B cell (primary cell): ENCODE results near the gene NTN5. TPM values are rescaled to one million over a fixed set of nuclear protein-coding genes. Genes with fewer than 3 reads are reported as not detected.
A peak's percentile ranks its signal among the peaks of the same experiment; 100 is the strongest.

Source experiments
- ATAC-seq: fragments of 200-7000 bp; cut with Tn5 transposase; one replicate; pipeline ENCODE4 v1.10.0; 2021; ENCODE audit warnings: low read depth, mild to moderate bottlenecking, moderate number of reproducible peaks, moderate library complexity
- CTCF ChIA-PET: fragments of 350-600 bp; sonication (Branson Sonifier 250); formaldehyde crosslinking; loops from one replicate; lab custom pipeline; 2021; ENCODE audit warnings: antibody characterized with exemption, inconsistent platforms; lab: Charles Lee
- POLR2A ChIA-PET: fragments of 350-600 bp; sonication (Branson Sonifier 250); formaldehyde crosslinking; loops from one replicate; lab custom pipeline; 2021; ENCODE audit warnings: antibody characterized with exemption; lab: Charles Lee
- DNase-seq: peaks from one replicate; pipeline ENCODE4 v3.0.0; 2013
- H2AFZ ChIP-seq: 2 replicates; pipeline ENCODE4 v1.6.1; 2012; ENCODE audit warnings: mild to moderate bottlenecking, low read depth, low read length; ENCODE audit not compliant: insufficient read depth, poor library complexity, severe bottlenecking
- H3K27ac ChIP-seq, 2 donors: 1 replicate in 1 of 2; 2 replicates in 1 of 2; pipeline ENCODE4 v1.5.1; 2012 to 2013; ENCODE audit warnings: low read length in 2 of 2, mild to moderate bottlenecking in 2 of 2, moderate library complexity in 1 of 2
- H3K27me3 ChIP-seq, 4 experiments: fragments of 200-600 bp in 1 of 4; sonication (generic) in 1 of 4; replicated peaks in 1 of 4; 1 replicate in 2 of 4; 2 replicates in 2 of 4; pipeline versions ENCODE4 v1.6.1 to v1.7.0; 2013 to 2016; ENCODE audit warnings: low read length in 3 of 4, mild to moderate bottlenecking in 2 of 4, mixed read lengths in 1 of 4, moderate library complexity in 1 of 4; ENCODE audit not compliant: insufficient read depth in 4 of 4, control insufficient read depth in 3 of 4; ENCODE audit errors: control extremely low read depth in 1 of 4
- H3K36me3 ChIP-seq, 2 experiments: replicated peaks in 1 of 2; 1 replicate in 1 of 2; 2 replicates in 1 of 2; pipeline versions ENCODE4 v1.6.1 to v1.7.1; 2013; ENCODE audit warnings: low read length in 1 of 2; ENCODE audit not compliant: insufficient read depth in 2 of 2, control insufficient read depth in 1 of 2; ENCODE audit errors: control extremely low read depth in 1 of 2, extremely low read depth in 1 of 2
- H3K4me1 ChIP-seq, 2 donors: fragments of 200-600 bp in 1 of 2; sonication (generic) in 1 of 2; 1 replicate in 1 of 2; 2 replicates in 1 of 2; pipeline versions ENCODE4 v1.5.1 to v1.6.1; 2013 to 2017; ENCODE audit warnings: low read length in 2 of 2; ENCODE audit not compliant: control insufficient read depth in 2 of 2, insufficient read depth in 2 of 2
- H3K4me2 ChIP-seq: replicated peaks from 2 replicates; pipeline ENCODE3; 2012; ENCODE audit warnings: mild to moderate bottlenecking, low read depth, low read length; ENCODE audit not compliant: poor library complexity, severe bottlenecking
- H3K4me3 ChIP-seq, 5 experiments: fragments of 200-600 bp in 1 of 5; sonication (generic) in 1 of 5; 1 replicate in 3 of 5; 2 replicates in 2 of 5; pipeline versions ENCODE4 v1.5.1 to v1.7.0; 2011 to 2016; ENCODE audit warnings: low read length in 4 of 5, mild to moderate bottlenecking in 4 of 5, low read depth in 2 of 5, control low read depth in 1 of 5, moderate library complexity in 1 of 5; ENCODE audit not compliant: insufficient read depth in 1 of 5; ENCODE audit errors: control extremely low read depth in 1 of 5, extremely low read depth in 1 of 5
- H3K79me2 ChIP-seq: fragments of 200-600 bp; sonication (generic); one replicate; pipeline ENCODE4 v1.6.0; 2016; ENCODE audit warnings: low read length; ENCODE audit not compliant: control insufficient read depth, insufficient read depth
- H3K9ac ChIP-seq: fragments of 200-600 bp; sonication (generic); 2 replicates; pipeline ENCODE4 v1.6.1; 2017; ENCODE audit warnings: mild to moderate bottlenecking, low read length, moderate library complexity
- H3K9me3 ChIP-seq, 3 donors: one replicate each; pipeline versions ENCODE4 v1.6.1 to v1.7.1; 2013; ENCODE audit warnings: low read length in 2 of 3; ENCODE audit not compliant: control insufficient read depth in 2 of 3, insufficient read depth in 1 of 3; ENCODE audit errors: control extremely low read depth in 1 of 3
- H4K20me1 ChIP-seq: 2 replicates; pipeline ENCODE4 v1.6.0; 2012; ENCODE audit warnings: mild to moderate bottlenecking, low read length; ENCODE audit not compliant: insufficient read depth, control insufficient read depth, poor library complexity, severe bottlenecking
- H3K27ac Mint-ChIP-seq: one replicate; pipeline ENCODE4 v1.8.0; 2021; ENCODE audit warnings: mixed read lengths
- H3K27me3 Mint-ChIP-seq: one replicate; pipeline ENCODE4 v1.8.0; 2021; ENCODE audit warnings: mixed read lengths
- H3K4me1 Mint-ChIP-seq: one replicate; pipeline ENCODE4 v1.8.0; 2021; ENCODE audit warnings: mixed read lengths
- H3K4me3 Mint-ChIP-seq: one replicate; pipeline ENCODE4 v1.8.0; 2021; ENCODE audit warnings: mixed read lengths
- H3K9me3 Mint-ChIP-seq: one replicate; pipeline ENCODE4 v1.8.0; 2022; ENCODE audit warnings: mixed read lengths; ENCODE audit not compliant: insufficient read depth
- CTCF ChIP-seq: fragments of 200-600 bp; IDR thresholded peaks from one replicate; pipeline ENCODE4 v1.8.0; 2022; ENCODE audit warnings: antibody characterized with exemption, mild to moderate bottlenecking
- EZH2 ChIP-seq: IDR thresholded peaks from 2 replicates; pipeline ENCODE4 v1.6.1; 2012; ENCODE audit warnings: borderline replicate concordance, low read depth, mild to moderate bottlenecking, moderate library complexity, low read length; ENCODE audit not compliant: insufficient read depth, poor library complexity, severe bottlenecking
- WGBS: methylation state at CpG from one replicate; pipeline ENCODE4 v1.1.5; 2013; ENCODE audit warnings: missing lambda C conversion rate; ENCODE audit not compliant: insufficient coverage; 5-methylcytosine and 5-hydroxymethylcytosine counted together
- intact Hi-C: fragments of 100-400 bp; cut with micrococcal nuclease; formaldehyde crosslinking; loops from one replicate; pipeline ENCODE4 v1.10.0; 2022
- polyA plus RNA-seq: library from polyadenylated mRNA; depleted of rRNA; stranded (reverse); fragments of >200 nt; gene quantifications from 2 replicates; pipeline ENCODE4 v1.2.3, GENCODE V29; 2012
- total RNA-seq, 2 donors: library from RNA; stranded (reverse); fragments of 120-200 nt in 1 of 2; gene quantifications; 1 replicate in 1 of 2; 2 replicates in 1 of 2; pipeline versions ENCODE4 v1.2.3 to v1.2.4, GENCODE V29; 2013 to 2022

The NTN5 gene
- total and polyA plus RNA-seq, 2 donors (not counting 1 experiment from before 2014, with no cell fraction given), result 1.2 to 1.8 TPM

GRCh38 chr19:48711106-48711662, 38.4 kb upstream of the NTN5 start:
- H3K36me3 ChIP-seq, result no peaks in the 10 kb centered on the region
- H3K4me1 Mint-ChIP-seq, result peaks cover 21% of the 10 kb centered on the region
- no peak overlapping the region for H3K4me3 ChIP-seq
- ATAC-seq (no peak), DNase-seq (no peak)
- intact Hi-C loops, result no loop called here
- H3K9ac ChIP-seq, result no peak overlapping the region
- H2AFZ ChIP-seq, result no peak overlapping the region
- H3K27ac Mint-ChIP-seq, result no peak overlapping the region
- peak overlapping the region; percentile 23 for H3K4me3 Mint-ChIP-seq
- no peaks in the 10 kb centered on the region for H4K20me1 ChIP-seq
- H3K4me2 ChIP-seq, result no peak overlapping the region
- no peak overlapping the region for H3K27ac ChIP-seq
- TF ChIP-seq EZH2, result no peak
- no peak for TF ChIP-seq CTCF
- peaks cover 5% of the 10 kb centered on the region for H3K79me2 ChIP-seq
- H3K27me3 Mint-ChIP-seq, result no peaks in the 10 kb centered on the region
- ChIA-PET POLR2A (interaction anchor here (0.7 kb wide), 1 partner anchor 150 kb away, joined by 5 read pairs; no protein-coding TSS in a partner anchor), CTCF (interaction anchor here (0.7 to 1.2 kb wide), 2 partner anchors 16 to 35 kb away, joined by 3 to 7 read pairs; no protein-coding TSS in a partner anchor)
- WGBS, result 100% methylated on average over 2 of the region's 4 CpGs
- H3K27me3 ChIP-seq, result no peaks in the 10 kb centered on the region
- H3K9me3 Mint-ChIP-seq, result no peaks in the 10 kb centered on the region
- H3K9me3 ChIP-seq, result no peaks in the 10 kb centered on the region
- H3K4me1 ChIP-seq, result peaks cover 14 to 22% of the 10 kb centered on the region in 2 donors

GRCh38 chr19:48708471-48708870, 35.7 kb upstream of the NTN5 start:
- H3K36me3 ChIP-seq, result no peaks in the 10 kb centered on the region
- ATAC-seq, result no peak
- CTCF ChIA-PET, result no interaction called here
- no peak overlapping the region for H3K9ac ChIP-seq
- H3K9me3 Mint-ChIP-seq, result no peaks in the 10 kb centered on the region
- no peaks in the 10 kb centered on the region for H3K27me3 ChIP-seq
- peaks cover 5 to 7% of the 10 kb centered on the region in 2 donors for H3K4me1 ChIP-seq
- H3K4me3 ChIP-seq, result no peak overlapping the region
- H3K4me3 Mint-ChIP-seq, result no peak overlapping the region
- no peaks in the 10 kb centered on the region for H3K9me3 ChIP-seq
- H3K4me2 ChIP-seq, result no peak overlapping the region
- 97% methylated on average over 11 of the region's 11 CpGs for WGBS
- TF ChIP-seq EZH2, result no peak
- TF ChIP-seq CTCF, result no peak
- DNase-seq, result no peak
- no peaks in the 10 kb centered on the region for H4K20me1 ChIP-seq
- H3K4me1 Mint-ChIP-seq, result peaks cover 5% of the 10 kb centered on the region
- POLR2A ChIA-PET, result no interaction called here
- H2AFZ ChIP-seq, result no peak overlapping the region
- no peak overlapping the region for H3K27ac Mint-ChIP-seq
- intact Hi-C loops, result no loop called here
- peaks cover 4% of the 10 kb centered on the region for H3K79me2 ChIP-seq
- H3K27me3 Mint-ChIP-seq, result no peaks in the 10 kb centered on the region
- H3K27ac ChIP-seq, result no peak overlapping the region
